Adrenal gland (tissue), 5 donors: ENCODE data around the gene PER3.

Experiments used
- POLR2A ChIP-seq, 2 donors: fragments of 450-650 bp; IDR thresholded peaks; one replicate each; pipeline ENCODE4 v1.6.1; 2017; ENCODE audit warnings: antibody characterized with exemption in 2 of 2, mild to moderate bottlenecking in 2 of 2, moderate library complexity in 1 of 2
- TF ChIP-seq, protein P1 (sequence below), 6 experiments: fragments of 450-650 bp in 4 of 6; fragments of 200-600 bp in 2 of 6; sonication (generic) in 1 of 6; IDR thresholded peaks; 1 replicate in 5 of 6; 2 replicates in 1 of 6; pipeline versions ENCODE4 v1.5.1 to v1.8.0; 2016 to 2021; ENCODE audit warnings: antibody characterized with exemption in 6 of 6, mild to moderate bottlenecking in 2 of 6, moderate library complexity in 1 of 6
- donor health status: DM: no; HTN: no; CAD: no.

GRCh38 chr1:7785108-7785507 lies 1.0 kb downstream of the PER3 start:
- TF ChIP-seq, protein P1, sequence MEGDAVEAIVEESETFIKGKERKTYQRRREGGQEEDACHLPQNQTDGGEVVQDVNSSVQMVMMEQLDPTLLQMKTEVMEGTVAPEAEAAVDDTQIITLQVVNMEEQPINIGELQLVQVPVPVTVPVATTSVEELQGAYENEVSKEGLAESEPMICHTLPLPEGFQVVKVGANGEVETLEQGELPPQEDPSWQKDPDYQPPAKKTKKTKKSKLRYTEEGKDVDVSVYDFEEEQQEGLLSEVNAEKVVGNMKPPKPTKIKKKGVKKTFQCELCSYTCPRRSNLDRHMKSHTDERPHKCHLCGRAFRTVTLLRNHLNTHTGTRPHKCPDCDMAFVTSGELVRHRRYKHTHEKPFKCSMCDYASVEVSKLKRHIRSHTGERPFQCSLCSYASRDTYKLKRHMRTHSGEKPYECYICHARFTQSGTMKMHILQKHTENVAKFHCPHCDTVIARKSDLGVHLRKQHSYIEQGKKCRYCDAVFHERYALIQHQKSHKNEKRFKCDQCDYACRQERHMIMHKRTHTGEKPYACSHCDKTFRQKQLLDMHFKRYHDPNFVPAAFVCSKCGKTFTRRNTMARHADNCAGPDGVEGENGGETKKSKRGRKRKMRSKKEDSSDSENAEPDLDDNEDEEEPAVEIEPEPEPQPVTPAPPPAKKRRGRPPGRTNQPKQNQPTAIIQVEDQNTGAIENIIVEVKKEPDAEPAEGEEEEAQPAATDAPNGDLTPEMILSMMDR (IDR thresholded peaks at IDR 0.05) = no peak
- TF ChIP-seq POLR2A (IDR thresholded peaks at IDR 0.05) = no peak
